ENCODE measurements around the gene RASSF7.

Gene RASSF7

GRCh38 chr11:537622-538430 is 22.9 kb upstream of the RASSF7 start:
- peaks cover 22% of the 10 kb centered on the region for H3K4me1 Mint-ChIP-seq
- H3K27me3 Mint-ChIP-seq: no peaks in the 10 kb centered on the region
- H3K4me3 Mint-ChIP-seq: peak overlapping the region; percentile 93
- ATAC-seq (ENCODE audit: low read depth): no peak
- no peak for DNase-seq (ENCODE audit: low spot score in 2 of 2)
- peak overlapping the region; percentile 94 for H3K27ac Mint-ChIP-seq
- peaks cover 5% of the 10 kb centered on the region for H3K36me3 Mint-ChIP-seq
- H3K9me3 Mint-ChIP-seq: no peaks in the 10 kb centered on the region

GRCh38 chr11:538431-539051 is 22.2 kb upstream of the RASSF7 start:
- Mint-ChIP-seq H3K9me3 (no peaks in the 10 kb centered on the region), H3K27ac (peak overlapping the region; percentile 17), H3K27me3 (no peaks in the 10 kb centered on the region), H3K4me1 (peaks cover 22% of the 10 kb centered on the region), H3K4me3 (peak overlapping the region; percentile 27), H3K36me3 (peaks cover 5% of the 10 kb centered on the region)
- DNase-seq (ENCODE audit: low spot score in 2 of 2) (peak in 1 of 2 donors; percentile 14), ATAC-seq (ENCODE audit: low read depth) (no peak)

- no peak for ATAC-seq (ENCODE audit: low read depth)
- H3K36me3 Mint-ChIP-seq: peaks cover 5% of the 10 kb centered on the region
Measured at GRCh38 chr11:539971-540481, 20.7 kb upstream of the RASSF7 start.

GRCh38 chr11:540583-541432 is 20.0 kb upstream of the RASSF7 start:
- no peak for ATAC-seq (ENCODE audit: low read depth)
- H3K4me3 Mint-ChIP-seq: no peak overlapping the region

More at GRCh38 chr11:539971-540481, 20.7 kb upstream of the RASSF7 start:
- peak in 1 of 2 donors; percentile 13 for DNase-seq (ENCODE audit: low spot score in 2 of 2)
- no peaks in the 10 kb centered on the region for H3K9me3 Mint-ChIP-seq
- H3K4me3 Mint-ChIP-seq: no peak overlapping the region
- H3K27ac Mint-ChIP-seq: no peak overlapping the region
- H3K27me3 Mint-ChIP-seq: no peaks in the 10 kb centered on the region
- H3K4me1 Mint-ChIP-seq: peaks cover 18% of the 10 kb centered on the region

GRCh38 chr11:541433-541885 is 19.3 kb upstream of the RASSF7 start:
- H3K9me3 Mint-ChIP-seq: no peaks in the 10 kb centered on the region
- peaks cover 16% of the 10 kb centered on the region for H3K4me1 Mint-ChIP-seq
- no peak for DNase-seq (ENCODE audit: low spot score in 2 of 2)
- peaks cover 5% of the 10 kb centered on the region for H3K36me3 Mint-ChIP-seq
- no peak for ATAC-seq (ENCODE audit: low read depth)
- H3K4me3 Mint-ChIP-seq: peak overlapping the region; percentile 8
- no peak overlapping the region for H3K27ac Mint-ChIP-seq
- H3K27me3 Mint-ChIP-seq: no peaks in the 10 kb centered on the region

More at GRCh38 chr11:540583-541432, 20.0 kb upstream of the RASSF7 start:
- H3K27ac Mint-ChIP-seq: no peak overlapping the region
- H3K9me3 Mint-ChIP-seq: no peaks in the 10 kb centered on the region
- H3K36me3 Mint-ChIP-seq: peaks cover 5% of the 10 kb centered on the region
- peaks cover 18% of the 10 kb centered on the region for H3K4me1 Mint-ChIP-seq
- DNase-seq (ENCODE audit: low spot score in 2 of 2): no peak
- no peaks in the 10 kb centered on the region for H3K27me3 Mint-ChIP-seq

GRCh38 chr11:544817-545166 is 16.0 kb upstream of the RASSF7 start:
- peaks cover 5% of the 10 kb centered on the region for H3K36me3 Mint-ChIP-seq
- no peak overlapping the region for H3K27ac Mint-ChIP-seq

GRCh38 chr11:545171-545570 is 15.6 kb upstream of the RASSF7 start:
- Mint-ChIP-seq H3K4me3 (no peak overlapping the region), H3K36me3 (peaks cover 5% of the 10 kb centered on the region), H3K27ac (no peak overlapping the region), H3K4me1 (peaks cover 7% of the 10 kb centered on the region), H3K9me3 (no peaks in the 10 kb centered on the region), H3K27me3 (no peaks in the 10 kb centered on the region)
- DNase-seq (ENCODE audit: low spot score in 2 of 2) (no peak), ATAC-seq (ENCODE audit: low read depth) (no peak)

More at GRCh38 chr11:544817-545166, 16.0 kb upstream of the RASSF7 start:
- no peaks in the 10 kb centered on the region for H3K27me3 Mint-ChIP-seq
- no peak for DNase-seq (ENCODE audit: low spot score in 2 of 2)
- no peak for ATAC-seq (ENCODE audit: low read depth)
- peaks cover 9% of the 10 kb centered on the region for H3K4me1 Mint-ChIP-seq
- no peaks in the 10 kb centered on the region for H3K9me3 Mint-ChIP-seq
- no peak overlapping the region for H3K4me3 Mint-ChIP-seq

- DNase-seq (ENCODE audit: low spot score in 2 of 2) (no peak), ATAC-seq (ENCODE audit: low read depth) (peak; percentile 48)
- Mint-ChIP-seq H3K4me3 (peak overlapping the region; percentile 29), H3K4me1 (peaks cover 7% of the 10 kb centered on the region), H3K27ac (no peak overlapping the region), H3K27me3 (no peaks in the 10 kb centered on the region), H3K9me3 (no peaks in the 10 kb centered on the region), H3K36me3 (no peaks in the 10 kb centered on the region)
Measured at GRCh38 chr11:548700-549603, 11.8 kb upstream of the RASSF7 start.

GRCh38 chr11:550021-550745 is 10.6 kb upstream of the RASSF7 start:
- no peaks in the 10 kb centered on the region for H3K9me3 Mint-ChIP-seq
- DNase-seq (ENCODE audit: low spot score in 2 of 2) (no peak), ATAC-seq (ENCODE audit: low read depth) (no peak)
- H3K4me1 Mint-ChIP-seq: peaks cover 7% of the 10 kb centered on the region
- no peak overlapping the region for H3K4me3 Mint-ChIP-seq
- H3K36me3 Mint-ChIP-seq: no peaks in the 10 kb centered on the region
- H3K27ac Mint-ChIP-seq: no peak overlapping the region
- no peaks in the 10 kb centered on the region for H3K27me3 Mint-ChIP-seq

GRCh38 chr11:550746-551085 is 10.1 kb upstream of the RASSF7 start:
- no peak for ATAC-seq (ENCODE audit: low read depth)
- Mint-ChIP-seq H3K27ac (no peak overlapping the region), H3K9me3 (no peaks in the 10 kb centered on the region), H3K36me3 (no peaks in the 10 kb centered on the region), H3K4me1 (peaks cover 7% of the 10 kb centered on the region), H3K4me3 (no peak overlapping the region), H3K27me3 (no peaks in the 10 kb centered on the region)
- no peak for DNase-seq (ENCODE audit: low spot score in 2 of 2)

- Mint-ChIP-seq H3K27me3 (no peaks in the 10 kb centered on the region), H3K36me3 (no peaks in the 10 kb centered on the region), H3K9me3 (no peaks in the 10 kb centered on the region), H3K4me1 (peaks cover 7% of the 10 kb centered on the region), H3K4me3 (no peak overlapping the region), H3K27ac (no peak overlapping the region)
- no peak for DNase-seq (ENCODE audit: low spot score in 2 of 2)
- ATAC-seq (ENCODE audit: low read depth): no peak
Measured at GRCh38 chr11:551131-551530, 9.6 kb upstream of the RASSF7 start.

- Mint-ChIP-seq H3K27ac (no peak overlapping the region), H3K27me3 (no peaks in the 10 kb centered on the region), H3K36me3 (no peaks in the 10 kb centered on the region), H3K4me1 (peaks cover 10% of the 10 kb centered on the region), H3K9me3 (no peaks in the 10 kb centered on the region), H3K4me3 (no peak overlapping the region)
- DNase-seq (ENCODE audit: low spot score in 2 of 2) (no peak), ATAC-seq (ENCODE audit: low read depth) (no peak)
Measured at GRCh38 chr11:551596-551995, 9.2 kb upstream of the RASSF7 start.

Data from memory B cell (primary cell).